CD14-positive monocyte (primary cell): Measurements from ENCODE around the gene JAM3. TPM values are rescaled to one million over a fixed set of nuclear protein-coding genes. Genes with fewer than 3 reads are reported as not detected.

Source experiments
- DNase-seq, 3 donors: peaks; one replicate each; pipeline ENCODE4 v3.0.0-alpha.2; 2011 to 2022
- H2AFZ ChIP-seq: 2 replicates; pipeline ENCODE4 v1.6.0; 2012; ENCODE audit warnings: mild to moderate bottlenecking, low read depth, low read length, inconsistent platforms; ENCODE audit not compliant: insufficient read depth, poor library complexity, severe bottlenecking
- H3K27ac ChIP-seq, 2 donors: 1 replicate in 1 of 2; 2 replicates in 1 of 2; pipeline ENCODE4 v1.5.1; 2012 to 2013; ENCODE audit warnings: low read length in 2 of 2, control low read depth in 1 of 2, inconsistent platforms in 1 of 2, low read depth in 1 of 2, mild to moderate bottlenecking in 1 of 2
- H3K27me3 ChIP-seq, 2 donors: one replicate each; pipeline versions ENCODE4 v1.6.0 to v1.6.1; 2011 to 2013; ENCODE audit warnings: low read length in 2 of 2; ENCODE audit not compliant: control insufficient read depth in 2 of 2, insufficient read depth in 2 of 2
- H3K36me3 ChIP-seq, 2 donors: replicated peaks in 1 of 2; 1 replicate in 1 of 2; 2 replicates in 1 of 2; pipeline versions ENCODE4 v1.5.1 to v1.6.1; 2012 to 2013; ENCODE audit warnings: low read length in 2 of 2, control low read depth in 1 of 2, inconsistent platforms in 1 of 2, mild to moderate bottlenecking in 1 of 2; ENCODE audit not compliant: insufficient read depth in 2 of 2, control insufficient read depth in 1 of 2
- H3K4me1 ChIP-seq, 2 donors: 1 replicate in 1 of 2; 2 replicates in 1 of 2; pipeline versions ENCODE4 v1.5.1 to v1.6.1; 2012 to 2013; ENCODE audit warnings: low read length in 2 of 2, control low read depth in 1 of 2, inconsistent platforms in 1 of 2, mild to moderate bottlenecking in 1 of 2, moderate library complexity in 1 of 2; ENCODE audit not compliant: insufficient read depth in 2 of 2, control insufficient read depth in 1 of 2
- H3K4me2 ChIP-seq: replicated peaks from 2 replicates; pipeline ENCODE3; 2012; ENCODE audit warnings: low read length, moderate library complexity, mild to moderate bottlenecking; ENCODE audit not compliant: poor library complexity, severe bottlenecking; ENCODE audit errors: extremely low read depth
- H3K4me3 ChIP-seq, 3 experiments: fragments of 200-600 bp in 1 of 3; sonication (generic) in 1 of 3; replicated peaks in 1 of 3; 1 replicate in 2 of 3; 2 replicates in 1 of 3; pipeline ENCODE4 v1.5.1; 2011 to 2013; ENCODE audit warnings: low read length in 3 of 3, mild to moderate bottlenecking in 3 of 3, control low read depth in 2 of 3, low read depth in 2 of 3, inconsistent platforms in 1 of 3, moderate library complexity in 1 of 3
- H3K79me2 ChIP-seq: 2 replicates; pipeline ENCODE4 v1.6.0; 2012; ENCODE audit warnings: mild to moderate bottlenecking, control low read depth, inconsistent platforms, low read length, moderate library complexity; ENCODE audit not compliant: insufficient read depth
- H3K9ac ChIP-seq: 2 replicates; pipeline ENCODE4 v1.6.0; 2017; ENCODE audit warnings: low read length, mild to moderate bottlenecking; ENCODE audit not compliant: insufficient read depth, poor library complexity, severe bottlenecking
- H3K9me3 ChIP-seq, 2 donors: replicated peaks in 1 of 2; 1 replicate in 1 of 2; 2 replicates in 1 of 2; pipeline versions ENCODE4 v1.5.1 to v1.6.1; 2012 to 2013; ENCODE audit warnings: low read length in 2 of 2, control low read depth in 1 of 2; ENCODE audit not compliant: control insufficient read depth in 1 of 2, insufficient read depth in 1 of 2
- H4K20me1 ChIP-seq: 2 replicates; pipeline ENCODE4 v1.6.0; 2012; ENCODE audit warnings: mild to moderate bottlenecking, low read length, control low read depth, moderate library complexity; ENCODE audit not compliant: insufficient read depth
- H3K27ac Mint-ChIP-seq, 7 donors: one replicate each; pipeline ENCODE4 v1.8.0; 2020; ENCODE audit warnings: mild to moderate bottlenecking in 7 of 7, mixed read lengths in 7 of 7, moderate library complexity in 6 of 7, inconsistent platforms in 2 of 7
- H3K27me3 Mint-ChIP-seq, 3 donors: one replicate each; pipeline ENCODE4 v1.8.0; 2021 to 2022; ENCODE audit warnings: low read depth in 3 of 3, mild to moderate bottlenecking in 3 of 3, mixed read lengths in 3 of 3, moderate library complexity in 3 of 3, inconsistent platforms in 1 of 3
- H3K36me3 Mint-ChIP-seq, 2 donors: one replicate each; pipeline ENCODE4 v1.8.0; 2020; ENCODE audit warnings: mixed read lengths in 2 of 2, inconsistent platforms in 1 of 2, mild to moderate bottlenecking in 1 of 2
- H3K4me1 Mint-ChIP-seq: one replicate; pipeline ENCODE4 v1.8.0; 2020; ENCODE audit warnings: mild to moderate bottlenecking, mixed read lengths
- H3K4me3 Mint-ChIP-seq, 2 donors: one replicate each; pipeline ENCODE4 v1.8.0; 2020; ENCODE audit warnings: mild to moderate bottlenecking in 2 of 2, mixed read lengths in 2 of 2, moderate library complexity in 1 of 2
- H3K9me3 Mint-ChIP-seq, 7 donors: one replicate each; pipeline ENCODE4 v1.8.0; 2020 to 2022; ENCODE audit warnings: mixed read lengths in 7 of 7, mild to moderate bottlenecking in 6 of 7, moderate library complexity in 6 of 7, inconsistent platforms in 2 of 7
- WGBS: methylation state at CpG from one replicate; pipeline ENCODE4 v1.1.5; 2013; ENCODE audit warnings: missing lambda C conversion rate; ENCODE audit not compliant: insufficient coverage; 5-methylcytosine and 5-hydroxymethylcytosine counted together
- intact Hi-C, 2 donors: fragments of 100-400 bp; cut with micrococcal nuclease; formaldehyde crosslinking; loops; one replicate each; pipeline versions ENCODE4 v1.15.0 to v1.15.1; 2023
- polyA plus RNA-seq, 3 donors: library from polyadenylated mRNA; depleted of rRNA in 1 of 3; unstranded in 2 of 3; stranded (reverse) in 1 of 3; fragments of 300-500 nt in 2 of 3; fragments of >200 nt in 1 of 3; fragmentation: Illumina TruSeq in 2 of 3; gene quantifications; 1 replicate in 2 of 3; 2 replicates in 1 of 3; pipeline ENCODE4 v1.2.3, GENCODE V29; 2012 to 2021
- TF ChIP-seq, protein P1 (sequence below): fragments of 200-600 bp; IDR thresholded peaks from one replicate; pipeline ENCODE4 v1.8.0; 2022; ENCODE audit warnings: antibody characterized with exemption, mild to moderate bottlenecking

The JAM3 gene
- polyA plus RNA-seq, 3 donors = 0.03 to 0.25 (median 0.12) TPM

DNA sequence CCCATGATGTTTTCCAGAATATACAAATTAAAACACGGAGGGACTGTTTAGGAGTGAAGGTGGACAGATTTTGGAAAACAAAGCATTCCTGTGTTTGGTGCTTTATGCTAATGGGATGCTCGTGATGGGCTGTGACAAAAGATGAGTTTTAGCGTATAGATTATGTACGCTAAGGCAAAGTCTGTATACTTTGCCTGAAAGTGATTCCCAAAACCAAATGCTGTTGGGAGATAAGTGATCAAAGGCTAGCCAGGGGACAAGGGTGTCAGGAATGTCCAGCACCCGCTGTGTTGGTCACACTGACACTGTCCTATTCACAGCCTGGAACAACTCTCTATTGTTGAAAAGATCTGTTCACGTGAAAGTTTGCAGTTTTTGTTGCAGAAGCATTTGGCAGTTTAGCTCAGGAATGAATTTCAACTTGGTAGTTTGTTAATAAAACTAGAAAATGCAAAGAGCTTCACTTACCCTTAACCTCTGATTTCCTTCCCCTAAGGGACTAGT lies 1.5 kb downstream of the JAM3 start:
- peaks cover 15 to 43% of the 10 kb centered on the region in 2 donors for H3K27me3 ChIP-seq
- H3K27ac ChIP-seq = no peak overlapping the region
- H2AFZ ChIP-seq = no peak overlapping the region
- peaks cover 0 to 6% of the 10 kb centered on the region in 2 donors for H3K4me1 ChIP-seq
- no peak overlapping the region for H3K9ac ChIP-seq
- peak overlapping the region in 1 of 2 donors; percentile 37 for H3K4me3 Mint-ChIP-seq
- H3K27ac Mint-ChIP-seq = no peak overlapping the region
- H3K4me1 Mint-ChIP-seq = peaks cover 2% of the 10 kb centered on the region
- H4K20me1 ChIP-seq = no peaks in the 10 kb centered on the region
- H3K9me3 ChIP-seq = no peaks in the 10 kb centered on the region
- no peak overlapping the region for H3K4me2 ChIP-seq
- DNase-seq = no peak
- WGBS = 94% methylated on average over 4 of the region's 6 CpGs
- TF ChIP-seq, protein P1, sequence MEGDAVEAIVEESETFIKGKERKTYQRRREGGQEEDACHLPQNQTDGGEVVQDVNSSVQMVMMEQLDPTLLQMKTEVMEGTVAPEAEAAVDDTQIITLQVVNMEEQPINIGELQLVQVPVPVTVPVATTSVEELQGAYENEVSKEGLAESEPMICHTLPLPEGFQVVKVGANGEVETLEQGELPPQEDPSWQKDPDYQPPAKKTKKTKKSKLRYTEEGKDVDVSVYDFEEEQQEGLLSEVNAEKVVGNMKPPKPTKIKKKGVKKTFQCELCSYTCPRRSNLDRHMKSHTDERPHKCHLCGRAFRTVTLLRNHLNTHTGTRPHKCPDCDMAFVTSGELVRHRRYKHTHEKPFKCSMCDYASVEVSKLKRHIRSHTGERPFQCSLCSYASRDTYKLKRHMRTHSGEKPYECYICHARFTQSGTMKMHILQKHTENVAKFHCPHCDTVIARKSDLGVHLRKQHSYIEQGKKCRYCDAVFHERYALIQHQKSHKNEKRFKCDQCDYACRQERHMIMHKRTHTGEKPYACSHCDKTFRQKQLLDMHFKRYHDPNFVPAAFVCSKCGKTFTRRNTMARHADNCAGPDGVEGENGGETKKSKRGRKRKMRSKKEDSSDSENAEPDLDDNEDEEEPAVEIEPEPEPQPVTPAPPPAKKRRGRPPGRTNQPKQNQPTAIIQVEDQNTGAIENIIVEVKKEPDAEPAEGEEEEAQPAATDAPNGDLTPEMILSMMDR = no peak
- H3K9me3 Mint-ChIP-seq = peaks cover 0 to 2% (median 0%) of the 10 kb centered on the region in 7 donors
- H3K27me3 Mint-ChIP-seq = peaks cover 39 to 50% (median 41%) of the 10 kb centered on the region in 3 donors
- H3K36me3 Mint-ChIP-seq = peaks cover 0 to 1% of the 10 kb centered on the region in 2 donors
- no peaks in the 10 kb centered on the region for H3K79me2 ChIP-seq
- no peak overlapping the region for H3K4me3 ChIP-seq
- no peaks in the 10 kb centered on the region for H3K36me3 ChIP-seq
- intact Hi-C loops = no loop called here

DNA sequence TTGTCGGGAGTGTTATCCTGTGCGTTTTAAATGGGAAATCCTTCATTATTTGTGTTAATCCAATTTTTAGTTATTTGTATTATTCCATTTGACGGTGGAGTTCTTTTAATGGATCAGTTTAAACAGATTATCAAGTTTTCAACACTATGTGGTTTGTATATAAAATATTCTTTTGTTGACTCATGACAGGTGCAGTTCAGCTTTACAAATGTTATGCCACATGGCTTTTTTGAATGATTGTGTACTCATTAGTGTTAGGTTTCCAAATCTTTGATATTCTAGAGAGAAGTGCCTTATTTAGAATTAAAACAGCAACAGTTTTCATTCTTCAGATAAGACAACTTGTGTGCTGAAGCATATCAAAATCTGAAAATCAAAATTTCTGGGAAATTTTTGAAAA lies 2.4 kb downstream of the JAM3 start:
- no peak overlapping the region for H3K4me3 ChIP-seq
- no peak overlapping the region for H3K27ac ChIP-seq
- no peaks in the 10 kb centered on the region for H4K20me1 ChIP-seq
- H3K9me3 ChIP-seq = no peaks in the 10 kb centered on the region
- H3K79me2 ChIP-seq = no peaks in the 10 kb centered on the region
- Mint-ChIP-seq H3K4me3 (no peak overlapping the region), H3K27me3 (peaks cover 39 to 43% (median 41%) of the 10 kb centered on the region in 3 donors), H3K27ac (no peak overlapping the region), H3K36me3 (peaks cover 0 to 1% of the 10 kb centered on the region in 2 donors), H3K4me1 (peaks cover 2% of the 10 kb centered on the region), H3K9me3 (peaks cover 0 to 2% (median 0%) of the 10 kb centered on the region in 7 donors)
- no peak overlapping the region for H2AFZ ChIP-seq
- H3K4me2 ChIP-seq = no peak overlapping the region
- H3K36me3 ChIP-seq = no peaks in the 10 kb centered on the region
- WGBS = no CpG with 5 or more reads among the region's 3 CpGs
- TF ChIP-seq, protein P1 = no peak
- peaks cover 15 to 43% of the 10 kb centered on the region in 2 donors for H3K27me3 ChIP-seq
- H3K4me1 ChIP-seq = peaks cover 0 to 6% of the 10 kb centered on the region in 2 donors
- intact Hi-C loops = no loop called here
- no peak for DNase-seq
- no peak overlapping the region for H3K9ac ChIP-seq
